Measurements from ENCODE around the gene HBQ1.

- TF ChIP-seq EP300 (IDR thresholded peaks at IDR 0.05; ENCODE audit: low read depth): no peak
- TF ChIP-seq CTCF (IDR thresholded peaks at IDR 0.05): no peak
Observed at GRCh38 chr16:168424-168823, 11.8 kb upstream of the HBQ1 start.
